Measurements from ENCODE around the gene SYMPK.

DNA sequence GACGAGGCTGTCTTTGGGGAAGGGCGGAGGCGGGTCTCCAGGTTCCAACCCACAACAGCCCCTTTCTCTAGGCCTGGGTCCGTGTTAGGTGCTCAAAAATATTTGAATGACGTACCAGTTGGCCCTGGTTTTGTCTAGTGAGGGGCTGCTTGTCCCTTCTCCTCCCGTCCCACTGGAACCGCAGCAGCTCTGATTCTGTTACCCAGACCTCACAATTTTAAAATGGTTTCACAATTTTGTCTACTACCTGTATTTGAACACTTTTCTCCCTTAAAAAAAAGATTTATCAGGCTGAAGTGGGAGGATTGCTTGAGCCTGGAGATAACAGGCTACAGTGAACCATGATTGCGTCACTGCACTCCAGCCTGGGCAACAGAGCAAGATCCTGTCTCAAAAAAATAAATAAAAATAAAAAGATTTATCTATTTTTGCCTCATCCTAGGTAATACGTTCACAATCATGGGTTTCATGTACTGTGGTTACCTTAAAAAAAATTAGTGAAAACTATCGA is 24.3 kb upstream of the SYMPK start:
- TF ChIP-seq, protein P1, sequence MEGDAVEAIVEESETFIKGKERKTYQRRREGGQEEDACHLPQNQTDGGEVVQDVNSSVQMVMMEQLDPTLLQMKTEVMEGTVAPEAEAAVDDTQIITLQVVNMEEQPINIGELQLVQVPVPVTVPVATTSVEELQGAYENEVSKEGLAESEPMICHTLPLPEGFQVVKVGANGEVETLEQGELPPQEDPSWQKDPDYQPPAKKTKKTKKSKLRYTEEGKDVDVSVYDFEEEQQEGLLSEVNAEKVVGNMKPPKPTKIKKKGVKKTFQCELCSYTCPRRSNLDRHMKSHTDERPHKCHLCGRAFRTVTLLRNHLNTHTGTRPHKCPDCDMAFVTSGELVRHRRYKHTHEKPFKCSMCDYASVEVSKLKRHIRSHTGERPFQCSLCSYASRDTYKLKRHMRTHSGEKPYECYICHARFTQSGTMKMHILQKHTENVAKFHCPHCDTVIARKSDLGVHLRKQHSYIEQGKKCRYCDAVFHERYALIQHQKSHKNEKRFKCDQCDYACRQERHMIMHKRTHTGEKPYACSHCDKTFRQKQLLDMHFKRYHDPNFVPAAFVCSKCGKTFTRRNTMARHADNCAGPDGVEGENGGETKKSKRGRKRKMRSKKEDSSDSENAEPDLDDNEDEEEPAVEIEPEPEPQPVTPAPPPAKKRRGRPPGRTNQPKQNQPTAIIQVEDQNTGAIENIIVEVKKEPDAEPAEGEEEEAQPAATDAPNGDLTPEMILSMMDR (IDR thresholded peaks at IDR 0.05), result no peak
- no peak for TF ChIP-seq POLR2A (IDR thresholded peaks at IDR 0.05)

All from suprapubic skin (tissue), 3 donors.